Loucy (cell line): Measurements from ENCODE around the gene FAM187B.

Experiments
- H2AFZ ChIP-seq: fragments of 200-600 bp; sonication (generic); 2 replicates; pipeline ENCODE4 v1.6.0; 2016; ENCODE audit warnings: antibody characterized with exemption, mild to moderate bottlenecking, low read length, moderate library complexity
- H3F3A ChIP-seq: fragments of 200-600 bp; 2 replicates; pipeline ENCODE4 v1.6.0; 2016; ENCODE audit warnings: antibody characterized with exemption, low read depth, mild to moderate bottlenecking
- H3K27me3 ChIP-seq: fragments of 200-600 bp; sonication (generic); 2 replicates; pipeline ENCODE4 v1.6.1; 2014; ENCODE audit warnings: low read length, mild to moderate bottlenecking; ENCODE audit not compliant: insufficient read depth, poor library complexity, severe bottlenecking
- H3K36me3 ChIP-seq: fragments of 200-600 bp; sonication (generic); 2 replicates; pipeline ENCODE4 v1.6.1; 2016; ENCODE audit warnings: low read length; ENCODE audit not compliant: insufficient read depth
- H3K4me1 ChIP-seq: fragments of 200-600 bp; sonication (generic); 2 replicates; pipeline ENCODE4 v1.5.1; 2014; ENCODE audit warnings: low read length, mild to moderate bottlenecking; ENCODE audit not compliant: insufficient read depth, poor library complexity, severe bottlenecking
- H3K4me2 ChIP-seq: fragments of 200-600 bp; sonication (generic); 2 replicates; pipeline ENCODE4 v1.6.0; 2014; ENCODE audit warnings: antibody characterized with exemption, low read length, low read depth, mild to moderate bottlenecking; ENCODE audit not compliant: poor library complexity, severe bottlenecking
- H3K4me3 ChIP-seq: fragments of 200-600 bp; sonication (generic); 2 replicates; pipeline ENCODE4 v1.5.1; 2014; ENCODE audit warnings: low read length, mild to moderate bottlenecking, mixed read lengths; ENCODE audit not compliant: poor library complexity, severe bottlenecking
- H3K79me2 ChIP-seq: fragments of 200-600 bp; sonication (generic); 2 replicates; pipeline ENCODE4 v1.6.1; 2014; ENCODE audit warnings: low read length; ENCODE audit not compliant: insufficient read depth
- H3K9ac ChIP-seq: fragments of 200-600 bp; sonication (generic); 2 replicates; pipeline ENCODE4 v1.6.0; 2014; ENCODE audit warnings: mild to moderate bottlenecking, low read depth, low read length, moderate library complexity; ENCODE audit not compliant: poor library complexity, severe bottlenecking
- H3K9me2 ChIP-seq: fragments of 200-600 bp; sonication (generic); replicated peaks from 2 replicates; pipeline ENCODE4 v1.6.1; 2016; ENCODE audit warnings: low read depth, low read length, mixed read lengths
- H3K9me3 ChIP-seq: fragments of 200-600 bp; sonication (generic); 2 replicates; pipeline ENCODE4 v1.6.1; 2014; ENCODE audit warnings: mild to moderate bottlenecking, antibody characterized with exemption, low read length, low read depth; ENCODE audit not compliant: insufficient read depth
- H4K20me1 ChIP-seq: fragments of 200-600 bp; sonication (generic); 2 replicates; pipeline ENCODE4 v1.6.0; 2014; ENCODE audit warnings: antibody characterized with exemption, low read length, mild to moderate bottlenecking; ENCODE audit not compliant: insufficient read depth, poor library complexity, severe bottlenecking
- EZH2phosphoT487 ChIP-seq: fragments of 200-600 bp; IDR thresholded peaks from 2 replicates; pipeline ENCODE4 v1.6.1; 2018; ENCODE audit warnings: antibody characterized with exemption, mild to moderate bottlenecking, moderate library complexity, borderline replicate concordance
- TF ChIP-seq, protein P1 (sequence below): fragments of 200-600 bp; sonication (generic); conservative IDR thresholded peaks from 2 replicates; pipeline ENCODE4 v1.5.1; 2014; ENCODE audit warnings: mild to moderate bottlenecking, antibody characterized with exemption, low read length

FAM187B gene

DNA sequence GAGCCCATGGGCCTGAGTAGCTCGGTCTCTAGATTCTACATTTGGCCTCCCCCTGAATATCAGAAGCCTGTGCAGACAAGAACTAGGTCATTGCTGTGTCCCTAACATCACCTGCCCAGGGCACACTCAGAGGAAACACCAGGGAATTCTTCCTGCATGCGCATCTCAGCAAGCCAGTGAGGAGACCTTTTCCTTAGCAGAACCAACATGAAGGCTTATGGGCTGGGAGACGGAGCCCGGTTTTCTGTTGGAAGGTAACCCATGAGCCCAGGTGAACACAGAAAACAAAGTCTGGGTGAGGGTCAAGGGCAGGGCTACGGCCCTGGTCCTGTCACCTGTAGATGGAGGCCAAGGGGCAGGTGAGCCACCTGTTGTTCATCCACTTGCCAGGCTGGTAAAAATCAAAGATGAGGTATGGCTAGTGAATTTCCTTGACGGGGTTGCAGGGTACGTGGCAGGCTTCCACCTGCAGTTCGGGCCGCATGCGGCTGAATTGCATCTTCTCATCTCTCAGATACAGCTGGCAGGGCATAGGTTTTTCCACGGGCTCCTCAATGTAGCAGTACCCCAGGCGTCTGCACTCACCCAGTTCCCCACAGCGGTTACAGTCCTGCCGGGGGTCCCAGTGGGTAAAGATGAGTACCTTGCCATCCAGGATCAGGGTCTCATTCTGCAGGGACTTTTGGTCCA is 3.6 kb upstream of the FAM187B start:
- no peaks in the 10 kb centered on the region for H3K9me3 ChIP-seq
- H3K79me2 ChIP-seq = no peaks in the 10 kb centered on the region
- no peak overlapping the region for H2AFZ ChIP-seq
- no peaks in the 10 kb centered on the region for H4K20me1 ChIP-seq
- no peak overlapping the region for H3K4me3 ChIP-seq
- H3K9me2 ChIP-seq = no peaks in the 10 kb centered on the region
- no peaks in the 10 kb centered on the region for H3K27me3 ChIP-seq
- H3K4me1 ChIP-seq = no peaks in the 10 kb centered on the region
- TF ChIP-seq, protein P1, sequence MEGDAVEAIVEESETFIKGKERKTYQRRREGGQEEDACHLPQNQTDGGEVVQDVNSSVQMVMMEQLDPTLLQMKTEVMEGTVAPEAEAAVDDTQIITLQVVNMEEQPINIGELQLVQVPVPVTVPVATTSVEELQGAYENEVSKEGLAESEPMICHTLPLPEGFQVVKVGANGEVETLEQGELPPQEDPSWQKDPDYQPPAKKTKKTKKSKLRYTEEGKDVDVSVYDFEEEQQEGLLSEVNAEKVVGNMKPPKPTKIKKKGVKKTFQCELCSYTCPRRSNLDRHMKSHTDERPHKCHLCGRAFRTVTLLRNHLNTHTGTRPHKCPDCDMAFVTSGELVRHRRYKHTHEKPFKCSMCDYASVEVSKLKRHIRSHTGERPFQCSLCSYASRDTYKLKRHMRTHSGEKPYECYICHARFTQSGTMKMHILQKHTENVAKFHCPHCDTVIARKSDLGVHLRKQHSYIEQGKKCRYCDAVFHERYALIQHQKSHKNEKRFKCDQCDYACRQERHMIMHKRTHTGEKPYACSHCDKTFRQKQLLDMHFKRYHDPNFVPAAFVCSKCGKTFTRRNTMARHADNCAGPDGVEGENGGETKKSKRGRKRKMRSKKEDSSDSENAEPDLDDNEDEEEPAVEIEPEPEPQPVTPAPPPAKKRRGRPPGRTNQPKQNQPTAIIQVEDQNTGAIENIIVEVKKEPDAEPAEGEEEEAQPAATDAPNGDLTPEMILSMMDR = no peak
- no peak for TF ChIP-seq EZH2phosphoT487
- H3F3A ChIP-seq = no peaks in the 10 kb centered on the region
- no peak overlapping the region for H3K9ac ChIP-seq
- no peak overlapping the region for H3K4me2 ChIP-seq
- no peaks in the 10 kb centered on the region for H3K36me3 ChIP-seq

DNA sequence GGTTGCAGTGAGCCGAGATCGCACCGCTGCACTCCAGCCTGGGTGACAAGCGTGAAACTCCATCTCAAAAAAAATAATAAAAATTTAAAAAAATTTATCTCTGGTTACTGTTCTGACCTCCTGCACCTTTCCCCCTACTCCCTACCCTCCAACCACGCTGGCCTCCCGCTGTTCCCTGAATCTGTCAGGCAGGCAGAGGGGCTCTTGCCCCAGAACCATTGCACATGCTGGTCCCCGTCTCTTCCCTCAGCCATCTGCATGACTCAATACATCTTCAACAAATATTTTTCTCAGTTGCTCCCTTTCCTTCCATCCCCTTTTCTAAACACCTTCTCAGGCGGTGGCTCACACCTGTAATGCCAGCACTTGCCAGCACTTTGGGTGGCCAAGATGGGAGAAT is 1.1 kb upstream of the FAM187B start:
- Histone ChIP-seq H3K4me3 (no peak overlapping the region), H3K27me3 (no peaks in the 10 kb centered on the region), H3F3A (no peaks in the 10 kb centered on the region), H3K9ac (no peak overlapping the region), H3K79me2 (no peaks in the 10 kb centered on the region), H4K20me1 (no peaks in the 10 kb centered on the region), H3K36me3 (no peaks in the 10 kb centered on the region), H3K4me2 (no peak overlapping the region), H2AFZ (no peak overlapping the region), H3K9me2 (no peaks in the 10 kb centered on the region), H3K9me3 (no peaks in the 10 kb centered on the region), H3K4me1 (no peaks in the 10 kb centered on the region)
- TF ChIP-seq EZH2phosphoT487 = no peak
- TF ChIP-seq, protein P1 = no peak

DNA sequence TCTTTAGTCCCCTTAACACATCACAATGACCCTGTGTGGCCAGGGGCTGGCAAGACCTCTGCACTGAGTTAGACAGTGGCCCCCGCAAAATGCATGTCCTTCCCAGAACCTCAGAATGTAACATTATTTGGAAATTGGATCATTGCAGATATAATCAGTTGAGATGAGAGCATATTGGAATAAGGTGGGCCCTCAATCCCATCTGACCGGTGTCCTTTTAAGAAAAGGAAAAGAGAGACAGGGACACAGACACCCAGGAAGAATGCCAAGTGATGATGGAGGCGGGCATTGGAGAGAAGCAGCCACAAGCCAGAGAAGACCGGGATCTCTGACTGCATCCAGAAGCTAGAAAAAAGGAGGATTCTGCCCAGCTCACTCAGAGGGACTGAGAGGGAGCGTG is 1.8 kb downstream of the FAM187B start:
- Histone ChIP-seq H4K20me1 (no peaks in the 10 kb centered on the region), H3K36me3 (no peaks in the 10 kb centered on the region), H3K79me2 (no peaks in the 10 kb centered on the region), H3K9me2 (no peaks in the 10 kb centered on the region), H3K27me3 (no peaks in the 10 kb centered on the region), H3K4me1 (no peaks in the 10 kb centered on the region), H3K9ac (no peak overlapping the region), H3K4me2 (no peak overlapping the region), H3K4me3 (no peak overlapping the region), H2AFZ (no peak overlapping the region), H3K9me3 (no peaks in the 10 kb centered on the region), H3F3A (no peaks in the 10 kb centered on the region)
- no peak for TF ChIP-seq EZH2phosphoT487
- TF ChIP-seq, protein P1 = no peak
